22Rv1 (cell line): ENCODE measurements around the gene ATE1.

Source experiments
- ZFX ChIP-seq: fragments of 450-650 bp; IDR thresholded peaks from 2 replicates; pipeline ENCODE4 v1.6.1; 2017; ENCODE audit warnings: antibody characterized with exemption, borderline replicate concordance
- TF ChIP-seq, protein P1 (sequence below): fragments of 450-650 bp; IDR thresholded peaks from 2 replicates; pipeline ENCODE4 v1.5.1; 2017; ENCODE audit warnings: mild to moderate bottlenecking

GRCh38 chr10:121880895-121881294, 46.9 kb downstream of the ATE1 start:
- TF ChIP-seq, protein P1, sequence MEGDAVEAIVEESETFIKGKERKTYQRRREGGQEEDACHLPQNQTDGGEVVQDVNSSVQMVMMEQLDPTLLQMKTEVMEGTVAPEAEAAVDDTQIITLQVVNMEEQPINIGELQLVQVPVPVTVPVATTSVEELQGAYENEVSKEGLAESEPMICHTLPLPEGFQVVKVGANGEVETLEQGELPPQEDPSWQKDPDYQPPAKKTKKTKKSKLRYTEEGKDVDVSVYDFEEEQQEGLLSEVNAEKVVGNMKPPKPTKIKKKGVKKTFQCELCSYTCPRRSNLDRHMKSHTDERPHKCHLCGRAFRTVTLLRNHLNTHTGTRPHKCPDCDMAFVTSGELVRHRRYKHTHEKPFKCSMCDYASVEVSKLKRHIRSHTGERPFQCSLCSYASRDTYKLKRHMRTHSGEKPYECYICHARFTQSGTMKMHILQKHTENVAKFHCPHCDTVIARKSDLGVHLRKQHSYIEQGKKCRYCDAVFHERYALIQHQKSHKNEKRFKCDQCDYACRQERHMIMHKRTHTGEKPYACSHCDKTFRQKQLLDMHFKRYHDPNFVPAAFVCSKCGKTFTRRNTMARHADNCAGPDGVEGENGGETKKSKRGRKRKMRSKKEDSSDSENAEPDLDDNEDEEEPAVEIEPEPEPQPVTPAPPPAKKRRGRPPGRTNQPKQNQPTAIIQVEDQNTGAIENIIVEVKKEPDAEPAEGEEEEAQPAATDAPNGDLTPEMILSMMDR: no peak
- no peak for TF ChIP-seq ZFX
